ENCODE measurements around the gene CDC14A.
"Not testable (repeated sequence)": the region's sequence is repeated elsewhere in the genome, so short reads cannot be mapped to it uniquely, and the experiment has no call there.

The CDC14A gene

DNA sequence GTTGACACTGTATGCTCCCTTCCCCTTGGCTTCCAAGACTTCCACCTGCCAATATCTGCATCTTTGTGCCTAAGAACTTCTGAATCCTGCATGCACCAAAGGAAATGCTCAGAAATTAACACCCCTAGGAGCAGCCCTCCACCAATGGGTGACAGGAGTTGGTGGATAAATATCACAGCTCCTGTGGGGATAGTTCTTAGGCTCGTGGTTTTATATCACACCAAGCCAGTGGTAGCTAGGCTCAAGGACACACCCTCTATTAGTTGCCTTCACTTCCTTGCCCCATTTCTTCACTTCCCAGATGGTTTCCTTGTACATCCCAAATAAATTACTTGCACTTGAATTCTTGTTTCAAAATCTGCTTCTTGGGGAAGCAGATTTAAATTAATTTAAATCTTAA is 16.9 kb upstream of the CDC14A start:
- DNase-seq = no peak

DNA sequence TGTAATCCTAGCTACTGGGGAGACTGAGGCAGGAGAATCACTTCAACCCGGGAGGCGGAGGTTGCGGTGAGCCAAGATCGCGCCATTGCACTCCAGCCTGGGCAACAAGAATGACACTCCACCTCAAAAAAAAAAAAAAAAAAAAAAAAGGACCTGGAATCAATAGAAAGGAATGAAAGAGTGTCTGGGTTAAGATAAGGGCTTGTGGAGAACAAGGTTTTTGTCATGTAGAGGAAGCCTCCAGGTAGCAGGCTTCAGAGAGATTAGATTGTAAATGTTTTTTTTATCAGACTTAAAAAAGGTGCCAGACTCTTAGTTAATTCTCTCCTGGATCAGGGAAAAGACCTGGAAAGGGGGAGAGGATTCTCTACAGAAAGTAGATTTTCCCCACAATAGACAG is 14.4 kb upstream of the CDC14A start:
- not testable (repeated sequence) for DNase-seq

DNA sequence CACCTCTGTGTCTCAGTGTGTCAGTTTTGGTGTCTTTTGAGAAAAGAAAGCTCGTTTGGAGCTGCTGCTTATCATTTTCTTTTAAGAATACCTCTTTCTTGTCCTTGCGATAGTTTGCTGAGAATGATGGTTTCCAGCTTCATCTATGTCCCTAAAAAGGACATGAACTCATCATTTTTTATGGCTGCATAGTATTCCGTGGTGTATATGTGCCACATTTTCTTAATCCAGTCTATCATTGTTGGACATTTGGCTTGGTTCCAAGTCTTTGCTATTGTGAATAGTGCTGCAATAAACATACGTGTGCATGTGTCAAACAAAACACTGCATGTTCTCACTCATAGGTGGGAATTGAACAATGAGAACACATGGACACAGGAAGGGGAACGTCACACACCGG is 12.6 kb upstream of the CDC14A start:
- not testable (repeated sequence) for DNase-seq

DNA sequence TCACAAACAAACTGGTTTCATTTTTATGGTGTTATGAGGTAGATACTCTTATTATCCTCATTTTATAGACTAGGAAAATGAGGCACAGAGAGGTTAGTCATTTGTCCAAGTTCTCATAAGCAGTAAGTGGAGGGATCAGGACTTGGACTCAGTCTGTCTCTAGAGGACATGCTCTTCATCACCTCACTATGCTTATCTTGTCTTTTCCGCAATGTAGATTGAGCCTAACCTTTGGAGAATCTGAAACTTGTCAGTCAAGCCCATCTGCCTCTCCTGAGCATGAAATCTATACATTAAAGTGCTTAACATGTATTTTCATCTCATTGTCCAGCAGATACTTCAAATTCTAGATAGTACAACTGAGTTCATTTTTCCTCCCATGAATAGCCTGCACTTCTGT is 11.8 kb upstream of the CDC14A start:
- DNase-seq = no peak

DNA sequence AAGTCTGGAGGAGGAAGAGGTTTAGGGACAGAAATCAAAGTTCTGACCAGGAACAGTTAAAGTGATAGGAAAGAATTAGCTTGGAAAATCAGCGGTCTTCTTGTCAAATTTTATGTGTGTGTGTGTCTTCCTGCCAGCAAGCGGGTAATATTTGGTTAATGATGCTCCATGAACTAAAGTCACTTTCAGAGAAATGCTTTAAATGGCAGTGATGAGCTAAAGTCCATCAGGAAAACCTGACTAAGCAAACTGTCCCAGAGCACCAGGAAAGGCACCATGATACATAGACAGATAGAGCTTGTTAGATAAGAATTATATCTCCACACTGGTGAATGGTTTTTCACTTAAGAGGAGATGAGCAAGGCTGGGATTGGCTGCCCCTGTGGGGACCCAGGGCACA is 10.0 kb upstream of the CDC14A start:
- DNase-seq = no peak

DNA sequence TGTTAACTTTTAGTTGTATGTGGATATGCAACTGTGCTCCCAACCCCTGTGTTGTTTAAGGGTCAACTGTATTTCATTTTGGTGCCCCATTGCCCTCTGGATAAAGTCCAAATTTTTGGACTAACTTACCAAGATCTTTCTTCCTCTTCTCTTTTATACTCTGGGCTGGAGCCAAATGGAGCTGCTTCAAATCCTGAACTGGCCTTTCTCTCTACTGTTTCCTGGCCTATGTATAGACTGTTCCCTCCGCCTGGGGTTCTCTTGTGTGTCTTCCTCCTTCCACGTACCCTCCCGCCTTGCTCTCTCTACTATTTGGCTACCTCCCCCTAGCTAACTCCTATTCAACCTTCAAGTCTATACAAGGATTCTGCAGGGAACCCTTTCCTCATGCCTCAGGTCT is 8.4 kb upstream of the CDC14A start:
- DNase-seq = no peak

DNA sequence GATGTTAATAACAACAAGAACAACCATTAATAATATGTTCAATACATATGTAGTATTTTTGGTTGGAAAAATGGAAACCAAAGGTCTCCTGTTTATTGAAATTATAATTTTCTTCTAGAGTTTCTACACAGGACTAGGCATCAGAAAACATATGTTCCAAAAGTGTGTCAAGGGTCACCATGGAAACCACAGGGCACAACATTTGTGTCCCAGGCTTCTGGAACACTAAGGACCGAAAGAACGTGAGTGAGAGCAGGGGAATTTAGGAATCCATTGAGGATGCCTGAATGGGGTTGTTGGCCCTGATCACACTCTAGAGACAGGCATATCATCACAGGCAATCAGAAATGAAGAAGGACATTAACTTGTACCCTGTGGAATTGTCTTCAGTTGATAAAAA is 7.5 kb upstream of the CDC14A start:
- DNase-seq = no peak

DNA sequence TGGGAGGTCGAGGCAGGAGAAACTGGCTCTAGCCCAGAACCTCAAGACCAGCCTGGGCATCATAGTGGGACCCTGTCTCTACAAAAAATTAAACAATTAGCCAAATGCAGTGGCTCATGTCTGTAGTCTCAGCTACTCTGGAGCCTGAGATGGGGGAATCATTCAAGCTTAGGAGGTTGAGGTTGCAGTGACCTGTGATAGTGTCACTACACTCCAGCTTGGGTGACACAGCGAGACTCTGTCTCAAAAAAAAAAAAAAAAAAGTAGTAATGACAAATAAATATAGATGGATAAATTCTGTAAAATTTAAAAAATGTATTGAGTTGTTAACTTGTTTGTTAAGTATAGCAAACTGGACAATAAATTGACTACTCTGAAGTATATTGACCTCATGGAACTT is 5.9 kb upstream of the CDC14A start:
- no peak for DNase-seq

DNA sequence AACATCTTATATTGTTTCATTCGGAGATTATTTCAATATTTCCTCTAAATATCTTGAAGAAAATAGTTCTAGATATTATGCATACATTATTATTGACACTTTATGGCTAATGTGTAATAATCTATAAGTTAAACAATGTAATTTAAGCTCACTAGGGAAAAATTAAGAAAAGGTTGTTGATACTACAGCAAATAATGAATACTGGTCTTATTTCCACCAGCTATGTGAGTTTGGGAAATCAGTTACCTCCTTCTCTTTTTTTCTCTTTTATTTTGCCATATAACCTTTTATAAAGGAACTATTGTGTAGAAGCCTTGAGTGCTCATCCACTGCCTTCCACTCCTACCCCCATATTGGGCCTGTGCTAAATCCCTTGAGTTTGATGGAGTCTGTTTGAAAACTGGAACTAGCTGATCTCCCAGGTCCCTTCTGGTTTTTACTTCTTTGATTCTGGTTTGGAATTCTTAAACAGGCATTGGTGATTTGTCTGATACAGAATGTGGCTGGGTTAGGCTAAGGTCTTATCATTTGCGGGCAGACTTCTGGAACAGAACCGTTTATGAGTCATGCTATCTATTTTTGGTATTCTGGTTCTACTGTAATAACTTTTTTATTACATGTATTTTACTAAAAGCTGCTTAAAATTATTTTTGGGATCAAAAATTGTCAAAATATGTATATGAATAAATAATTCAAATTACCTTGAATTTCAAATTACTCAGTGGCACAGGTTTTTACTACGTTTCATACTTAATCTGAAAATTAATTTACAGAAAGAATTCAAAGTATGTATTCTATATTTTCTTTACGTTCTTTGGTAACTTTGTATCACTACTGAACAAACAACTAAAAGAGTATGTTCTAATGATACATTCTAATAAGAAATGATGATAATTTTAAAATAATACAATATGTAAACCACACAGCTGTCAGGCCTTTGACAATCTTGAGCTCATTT is 5.0 kb upstream of the CDC14A start:
- DNase-seq = no peak

DNA sequence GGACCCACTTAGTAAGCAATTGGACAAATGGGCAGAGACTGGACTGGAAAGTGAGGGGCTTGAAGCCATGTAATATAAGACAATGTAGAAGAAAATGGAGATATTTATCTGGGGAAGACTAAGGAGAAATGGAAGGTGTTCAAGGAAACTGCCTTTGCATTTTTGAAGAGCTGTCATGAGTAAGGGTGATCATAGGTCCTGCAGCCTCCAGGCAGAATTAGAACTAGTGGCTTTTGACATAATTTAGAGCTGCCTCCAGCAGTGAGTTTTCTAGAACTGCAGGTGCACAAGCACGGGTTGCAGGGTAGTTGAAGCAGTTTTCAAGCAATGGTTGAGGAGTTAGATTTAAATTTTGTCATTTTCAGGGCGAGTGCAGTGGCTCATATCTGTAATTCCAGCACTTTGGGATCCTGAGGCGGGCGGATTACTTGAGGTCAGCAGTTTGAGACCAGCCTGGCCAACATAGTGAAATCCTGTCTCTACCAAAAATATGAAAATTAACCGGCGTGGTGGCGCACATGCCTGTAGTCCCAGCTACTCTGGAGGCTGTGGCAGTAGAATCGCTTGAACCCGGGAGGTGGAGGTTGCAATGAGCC is 3.7 kb upstream of the CDC14A start:
- DNase-seq = no peak

DNA sequence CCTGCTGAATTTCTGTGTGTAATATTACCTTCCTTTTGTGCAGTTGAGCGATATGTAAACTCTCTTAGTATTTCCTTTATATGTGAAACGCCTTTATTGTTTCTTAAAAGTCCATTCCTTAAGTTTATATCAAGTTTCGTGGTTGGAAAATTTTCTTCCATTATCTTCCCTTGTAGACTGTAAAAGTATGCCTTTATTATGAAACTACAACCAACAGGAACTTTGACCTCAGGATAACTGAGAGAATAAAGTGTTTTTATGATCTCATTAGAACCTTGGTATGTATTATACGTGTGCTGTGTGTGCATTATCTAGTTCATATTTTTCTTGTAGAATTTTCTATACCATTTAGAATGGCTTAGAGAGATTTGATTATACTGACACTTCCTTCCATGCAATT is 3.1 kb upstream of the CDC14A start:
- DNase-seq = no peak

DNA sequence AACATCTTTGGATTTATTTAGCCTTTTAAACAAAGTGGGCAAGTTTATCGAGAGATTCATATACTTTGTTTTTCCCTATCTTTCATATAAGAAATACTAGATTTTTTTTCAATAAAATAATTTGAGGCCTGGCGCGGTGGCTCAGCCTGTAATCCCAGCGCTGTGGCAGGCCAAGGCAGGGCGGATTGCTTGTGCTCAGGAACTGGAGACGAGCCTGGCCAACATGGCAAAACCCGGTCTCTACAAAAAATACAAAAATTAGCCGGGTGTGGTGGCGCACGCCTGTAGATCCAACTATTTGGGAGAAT is 1.6 kb upstream of the CDC14A start:
- DNase-seq = no peak

DNA sequence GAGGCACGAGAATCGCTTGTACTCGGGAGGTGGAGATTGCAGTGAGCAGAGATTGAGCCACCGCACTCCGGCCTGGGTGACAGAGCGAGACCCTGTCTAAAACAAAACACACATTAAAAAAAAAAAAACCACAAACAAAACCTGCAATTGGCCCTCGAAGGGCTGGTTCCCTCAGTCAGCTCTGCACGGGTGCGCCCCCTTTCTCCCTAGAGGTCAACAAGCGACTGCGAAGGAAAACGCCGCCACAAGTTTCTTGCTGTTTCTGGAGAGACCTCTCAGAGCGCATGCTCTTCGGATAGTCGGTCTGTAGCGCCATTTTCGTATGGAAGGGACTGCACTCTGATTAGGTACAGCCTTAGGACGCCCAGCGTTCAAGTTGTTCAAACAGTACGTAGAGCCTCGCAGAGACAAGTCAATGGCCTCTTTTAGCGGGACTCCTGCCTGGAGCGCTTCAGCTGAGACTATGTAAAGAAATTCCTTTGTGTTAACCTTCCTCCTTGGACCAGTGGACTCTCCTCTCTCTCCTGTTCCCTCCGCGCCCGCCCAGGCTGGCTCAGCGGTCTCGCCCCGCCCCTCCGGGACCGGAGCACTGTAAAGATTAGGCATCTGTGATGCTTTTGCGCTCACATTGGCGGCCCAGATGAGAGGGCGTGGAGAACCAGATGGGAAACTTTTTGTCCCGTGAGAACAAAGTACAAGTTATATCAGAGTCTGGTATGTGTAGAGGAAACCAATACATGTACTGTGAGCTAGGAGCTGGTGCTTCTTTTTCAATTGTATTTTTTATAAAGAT is 1.0 kb upstream of the CDC14A start:
- peak; percentile 80 for DNase-seq

DNA sequence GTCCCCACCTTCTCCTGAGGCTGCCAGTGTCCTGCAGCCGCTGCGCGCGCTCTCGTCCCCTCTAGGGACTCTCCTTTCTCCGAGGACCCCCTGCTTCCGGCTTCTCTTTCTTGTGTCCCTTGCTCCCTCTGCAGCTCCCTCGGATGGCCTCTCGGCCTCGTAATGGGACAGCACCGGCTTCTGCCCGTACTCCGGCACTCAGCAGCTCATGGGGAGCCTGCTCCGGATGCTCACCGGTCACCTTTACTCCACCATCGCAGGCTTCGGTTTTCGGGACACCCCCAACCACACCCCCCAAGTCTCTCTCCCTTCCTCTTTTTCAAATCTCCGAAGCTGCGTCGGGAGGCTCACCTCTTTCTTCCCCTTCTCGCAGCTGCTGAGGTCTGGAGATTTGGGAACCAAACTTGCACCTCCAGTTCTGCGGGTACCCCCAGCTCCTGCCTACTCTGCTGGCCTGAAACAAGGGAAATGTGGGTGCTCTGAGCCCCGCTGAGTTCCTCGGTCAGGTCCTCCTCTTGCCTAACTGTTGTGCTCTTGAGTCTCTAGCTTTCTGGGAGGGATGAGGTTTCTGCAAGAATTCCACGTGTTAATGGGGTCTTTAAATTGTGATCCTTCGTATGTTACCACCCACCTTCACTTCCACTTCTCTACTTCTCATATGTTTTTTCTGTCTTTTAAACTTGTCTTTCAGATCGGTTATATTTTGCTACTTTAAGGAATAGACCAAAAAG is 930 bp downstream of the CDC14A start:
- DNase-seq = peak; percentile 18

DNA sequence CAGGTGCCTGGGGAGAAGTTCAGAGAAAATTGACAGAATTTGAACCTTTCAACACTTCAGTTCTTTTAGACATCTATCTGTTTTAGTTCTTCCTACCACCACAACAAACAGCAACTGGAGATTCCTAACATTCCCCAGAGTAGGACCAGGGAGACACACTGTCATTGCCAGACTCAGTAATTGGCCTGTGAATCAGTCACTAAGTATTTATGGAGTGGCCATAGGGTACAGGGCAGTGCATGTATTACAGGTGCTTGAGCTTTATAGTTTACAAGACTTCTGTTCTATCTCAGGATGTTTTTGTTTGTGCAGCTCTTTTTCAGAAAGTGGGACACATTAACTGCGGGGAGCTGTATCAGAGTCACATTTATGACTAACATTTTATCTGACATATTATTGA is 1.7 kb downstream of the CDC14A start:
- DNase-seq = no peak

DNA sequence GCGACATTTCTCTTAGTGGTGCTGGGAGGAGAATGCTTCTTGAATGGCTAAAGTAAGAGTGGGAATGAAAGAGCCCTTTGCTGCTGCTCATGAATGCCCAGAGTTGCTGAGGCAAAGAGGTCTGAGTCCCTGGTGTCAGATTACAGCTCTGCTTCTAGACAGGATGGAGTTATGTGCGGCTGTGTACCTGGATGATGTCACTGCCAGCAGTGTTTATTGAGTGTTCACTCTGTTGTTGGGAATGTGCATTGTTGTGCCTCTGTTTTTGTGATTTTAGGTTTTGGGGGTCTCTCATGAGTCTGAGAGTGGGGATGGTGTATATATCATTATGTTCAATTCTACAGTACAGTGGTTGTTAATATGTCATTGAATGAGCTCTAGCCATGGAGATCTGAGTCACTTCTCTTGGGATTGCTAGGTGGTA is 2.7 kb downstream of the CDC14A start:
- DNase-seq = peak; percentile 75

DNA sequence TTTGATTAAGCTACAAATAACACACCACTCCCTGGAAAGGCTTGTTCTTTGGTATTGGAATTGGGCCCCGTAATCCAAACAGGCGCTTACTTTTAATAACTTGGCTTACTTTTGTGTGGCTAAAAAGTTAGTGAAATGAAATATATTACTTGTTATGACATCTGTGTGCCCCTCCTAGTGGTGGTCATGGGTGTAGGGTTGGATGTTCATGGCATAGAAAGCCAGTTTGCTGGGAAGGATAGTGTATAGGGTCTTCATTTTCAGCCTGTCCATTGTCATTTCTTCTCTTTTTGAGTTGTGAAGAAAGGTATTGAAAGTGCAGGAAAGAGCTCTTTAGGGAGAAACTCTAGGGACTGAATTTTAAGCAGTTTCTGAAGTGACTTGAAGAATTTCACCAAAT is 5.9 kb downstream of the CDC14A start:
- DNase-seq = no peak

DNA sequence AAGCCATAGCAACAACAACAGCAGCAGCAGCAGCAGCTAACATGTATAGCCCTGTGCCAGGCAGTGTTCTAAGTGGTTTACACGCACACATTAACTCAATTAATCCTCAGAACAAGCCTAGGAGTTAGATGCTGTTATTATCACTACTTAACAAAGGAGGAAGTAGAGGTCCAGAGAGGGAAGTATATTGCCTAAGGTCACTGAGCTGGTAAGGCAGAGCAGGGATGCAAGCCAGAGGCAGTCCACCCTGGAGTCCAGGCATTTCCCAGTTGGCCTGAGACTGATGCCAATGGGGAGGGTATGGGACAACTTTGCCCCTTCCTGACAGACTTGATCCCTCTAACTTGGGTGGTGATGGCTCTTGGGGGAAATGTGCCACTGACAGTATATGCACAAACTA is 6.8 kb downstream of the CDC14A start:
- no peak for DNase-seq

DNA sequence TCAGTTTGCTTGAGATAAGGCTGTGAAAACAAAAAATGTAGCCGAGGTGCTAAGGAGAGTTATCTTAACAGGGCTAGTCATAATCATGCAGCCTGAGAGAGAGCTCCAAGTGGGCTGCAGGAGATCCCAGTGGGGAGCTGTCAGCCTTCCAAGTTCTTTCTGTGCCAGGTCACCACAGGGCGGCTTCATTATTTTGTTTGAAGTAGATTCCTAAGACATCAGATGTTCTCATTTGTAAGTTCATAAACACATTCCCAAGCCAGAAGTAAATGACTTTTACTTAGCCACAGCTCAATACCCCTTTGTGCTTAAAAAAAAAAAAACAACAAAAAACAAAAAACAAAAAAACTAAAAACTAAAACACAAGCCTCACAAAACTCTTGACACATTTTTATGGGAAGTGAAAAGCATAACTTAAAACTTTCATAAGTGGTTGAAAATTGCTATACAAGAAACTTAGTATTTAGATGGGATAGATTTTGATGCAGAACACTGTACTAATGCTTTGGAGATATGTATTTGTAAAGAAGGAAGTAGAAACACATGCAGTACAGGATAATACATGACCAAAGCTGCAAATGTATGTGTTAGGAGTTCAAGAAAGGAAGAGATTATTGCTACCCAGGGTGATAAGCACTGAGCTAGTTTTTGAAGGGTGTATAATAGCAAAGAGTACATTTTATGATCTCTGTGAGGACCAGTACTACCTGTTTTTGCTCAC is 8.6 kb downstream of the CDC14A start:
- no peak for DNase-seq

DNA sequence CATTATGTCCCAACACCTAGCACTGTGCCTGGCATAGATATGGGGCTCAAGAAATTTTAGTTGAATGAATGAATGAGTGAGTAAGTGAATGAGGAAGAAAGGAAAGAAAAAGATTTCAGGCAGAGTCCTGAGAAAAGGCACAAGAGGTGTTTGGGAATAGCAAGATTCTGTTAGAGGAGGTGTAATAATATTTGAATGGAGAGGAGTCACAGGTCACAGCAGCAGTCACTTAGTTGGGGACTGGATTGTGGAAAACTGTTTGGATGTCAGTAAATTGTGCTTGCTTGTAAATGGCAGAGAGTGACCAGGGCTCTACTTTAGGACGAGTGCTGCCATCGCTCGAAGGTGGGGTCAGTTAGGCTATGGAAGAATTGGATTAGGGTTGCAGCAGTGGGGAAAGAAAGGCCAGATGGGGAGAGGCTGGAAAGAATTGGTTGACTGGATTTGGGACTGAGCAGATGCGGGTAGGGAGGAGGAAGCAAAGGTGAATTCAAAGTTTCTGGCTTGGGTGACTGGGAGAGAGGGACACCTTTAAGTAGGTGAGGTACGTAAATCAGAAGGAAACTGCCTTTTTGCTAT is 9.3 kb downstream of the CDC14A start:
- no peak for DNase-seq

DNA sequence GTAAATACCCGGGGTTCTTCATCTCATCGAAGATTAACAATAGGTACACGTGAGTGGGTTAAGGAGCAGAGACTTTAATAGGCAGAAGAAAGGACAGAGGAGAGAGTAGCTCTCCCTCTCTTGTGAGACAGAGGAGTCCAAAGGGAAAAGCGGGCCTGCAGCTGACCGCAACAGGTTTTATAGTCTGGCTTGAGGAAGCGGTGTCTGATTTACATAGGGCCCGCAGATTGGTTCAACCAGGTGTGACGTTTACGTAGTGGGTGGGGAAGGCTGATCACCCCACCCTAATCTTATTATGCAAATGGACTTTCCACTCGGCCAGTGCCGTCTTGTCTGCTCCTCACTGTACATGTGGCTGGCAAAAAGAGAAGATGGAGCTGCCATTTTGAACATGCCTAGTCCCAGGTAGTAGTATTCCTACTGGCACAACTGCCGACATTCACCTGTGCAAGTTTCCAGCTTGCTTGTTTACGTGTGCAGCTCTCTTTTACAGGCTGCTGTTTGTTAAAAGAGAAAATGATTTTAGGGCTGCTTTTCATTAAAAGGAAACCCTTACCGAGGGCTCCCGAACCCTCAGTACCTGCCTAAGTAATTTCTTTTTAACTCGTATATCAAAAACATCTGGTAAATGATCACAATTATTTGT is 10.6 kb downstream of the CDC14A start:
- no peak for DNase-seq

DNA sequence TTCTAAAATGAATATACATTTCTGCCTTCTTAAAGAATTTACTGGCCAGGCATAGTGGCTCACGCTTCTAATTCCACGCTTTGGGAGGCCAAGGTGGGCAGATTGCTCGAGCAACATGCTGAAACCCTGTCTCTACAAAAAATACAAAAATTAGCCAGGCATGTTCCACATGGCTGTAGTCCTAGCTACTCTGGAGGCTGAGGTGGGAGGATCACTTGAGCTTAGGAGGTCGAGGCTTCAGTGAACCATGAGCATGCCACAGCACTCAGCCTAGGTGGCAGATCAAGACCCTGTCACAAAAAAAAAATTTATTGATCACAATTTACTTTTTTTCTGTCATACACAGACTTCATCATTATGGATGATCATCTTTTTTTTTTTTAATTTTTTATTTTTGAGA is 11.5 kb downstream of the CDC14A start:
- no peak for DNase-seq

All from NCI-H510A (cell line).